MCF 10A (cell line): ENCODE data around the gene ZSWIM4. TPM values are rescaled to one million over a fixed set of nuclear protein-coding genes. Genes with fewer than 3 reads are reported as not detected.

Source experiments
- BruUV-seq: library from RNA; stranded (reverse); fragments of 400-500 nt; replicated peaks from 2 replicates; lab custom pipeline; 2021; lab: Mats Ljungman, UMichigan
- CTCF ChIA-PET: fragments of 300-600 bp; sonication (Branson Sonifier 250); formaldehyde crosslinking; extraction: SDS; loops from one replicate; lab custom pipeline; 2021; ENCODE audit warnings: antibody characterized with exemption, inconsistent platforms; lab: Yijun Ruan, JAX
- POLR2A ChIA-PET: fragments of 300-600, 350-650 bp; sonication (Branson Sonifier 250); formaldehyde crosslinking; extraction: SDS; loops from one replicate; lab custom pipeline; 2020; ENCODE audit warnings: antibody characterized with exemption, inconsistent platforms; lab: Yijun Ruan, JAX
- DNase-seq: peaks from one replicate; pipeline ENCODE4 v3.0.0-alpha.2; 2018; ENCODE audit not compliant: unreplicated experiment
- H3K27ac Mint-ChIP-seq: one replicate; pipeline ENCODE4 v1.8.0; 2022; ENCODE audit warnings: mild to moderate bottlenecking, low read depth, mixed read lengths; ENCODE audit not compliant: unreplicated experiment
- H3K27me3 Mint-ChIP-seq: one replicate; pipeline ENCODE4 v1.8.0; 2022; ENCODE audit warnings: mixed read lengths; ENCODE audit not compliant: insufficient read depth, unreplicated experiment
- H3K36me3 Mint-ChIP-seq: one replicate; pipeline ENCODE4 v1.8.0; 2022; ENCODE audit warnings: mild to moderate bottlenecking, moderate library complexity, mixed read lengths; ENCODE audit not compliant: insufficient read depth, unreplicated experiment
- H3K4me1 Mint-ChIP-seq: one replicate; pipeline ENCODE4 v1.8.0; 2022; ENCODE audit warnings: mixed read lengths; ENCODE audit not compliant: insufficient read depth, unreplicated experiment
- H3K4me3 Mint-ChIP-seq: one replicate; pipeline ENCODE4 v1.8.0; 2022; ENCODE audit warnings: mild to moderate bottlenecking, moderate library complexity, mixed read lengths; ENCODE audit not compliant: unreplicated experiment
- H3K9me3 Mint-ChIP-seq: one replicate; pipeline ENCODE4 v1.8.0; 2022; ENCODE audit warnings: mixed read lengths; ENCODE audit not compliant: unreplicated experiment
- intact Hi-C: fragments of 100-400 bp; cut with micrococcal nuclease; formaldehyde crosslinking; loops from 2 replicates; pipeline ENCODE4 v1.14.1; 2022
- total RNA-seq: library from RNA; stranded (reverse); gene quantifications from 2 replicates; pipeline ENCODE4 v1.2.3, GENCODE V29; 2022
- TF ChIP-seq, protein P1 (sequence below): fragments of 200-600 bp; IDR thresholded peaks from one replicate; pipeline ENCODE4 v1.8.0; 2022; ENCODE audit warnings: antibody characterized with exemption, mild to moderate bottlenecking; ENCODE audit not compliant: unreplicated experiment

ZSWIM4 gene
- total RNA-seq, 1 experiment from 2014 or later: 9.4 TPM

DNA sequence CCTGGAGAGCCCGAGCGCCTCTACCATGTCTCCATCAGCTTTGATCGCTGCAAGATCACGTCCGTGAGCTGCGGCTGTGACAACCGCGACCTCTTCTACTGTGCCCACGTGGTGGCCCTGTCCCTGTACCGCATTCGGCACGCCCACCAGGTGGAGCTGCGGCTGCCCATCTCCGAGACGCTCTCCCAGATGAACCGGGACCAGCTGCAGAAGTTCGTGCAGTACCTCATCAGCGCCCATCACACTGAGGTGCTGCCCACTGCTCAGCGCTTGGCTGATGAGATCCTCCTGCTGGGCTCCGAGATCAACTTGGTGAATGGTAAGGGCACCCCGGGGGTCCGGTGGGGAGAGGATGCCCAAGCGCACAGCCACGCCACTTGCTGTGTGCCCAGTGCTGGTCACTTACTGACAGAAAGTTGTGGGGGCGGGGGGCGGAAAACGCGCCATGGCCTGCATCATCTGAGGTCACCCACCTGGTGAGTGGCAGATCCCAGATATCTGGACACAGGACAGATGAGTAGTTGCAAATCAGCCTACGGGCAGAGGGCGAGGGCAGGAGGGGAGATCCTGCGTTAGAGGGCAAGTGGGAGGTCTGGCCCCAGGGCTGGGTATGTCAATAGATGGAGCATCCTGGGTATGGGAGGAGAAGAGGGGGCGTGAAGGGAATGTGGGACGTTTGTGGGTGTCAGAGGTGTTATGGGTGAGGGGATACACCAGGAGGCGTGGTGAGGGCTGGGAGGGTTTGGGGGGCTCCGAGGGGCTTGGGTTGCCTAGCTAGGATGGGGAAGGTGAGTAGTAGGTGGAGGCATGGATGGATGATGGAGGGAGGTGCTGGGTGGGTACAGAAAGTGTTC lies 9.8 kb downstream of the ZSWIM4 start:
- no peaks in the 10 kb centered on the region for H3K4me1 Mint-ChIP-seq
- TF ChIP-seq, protein P1, sequence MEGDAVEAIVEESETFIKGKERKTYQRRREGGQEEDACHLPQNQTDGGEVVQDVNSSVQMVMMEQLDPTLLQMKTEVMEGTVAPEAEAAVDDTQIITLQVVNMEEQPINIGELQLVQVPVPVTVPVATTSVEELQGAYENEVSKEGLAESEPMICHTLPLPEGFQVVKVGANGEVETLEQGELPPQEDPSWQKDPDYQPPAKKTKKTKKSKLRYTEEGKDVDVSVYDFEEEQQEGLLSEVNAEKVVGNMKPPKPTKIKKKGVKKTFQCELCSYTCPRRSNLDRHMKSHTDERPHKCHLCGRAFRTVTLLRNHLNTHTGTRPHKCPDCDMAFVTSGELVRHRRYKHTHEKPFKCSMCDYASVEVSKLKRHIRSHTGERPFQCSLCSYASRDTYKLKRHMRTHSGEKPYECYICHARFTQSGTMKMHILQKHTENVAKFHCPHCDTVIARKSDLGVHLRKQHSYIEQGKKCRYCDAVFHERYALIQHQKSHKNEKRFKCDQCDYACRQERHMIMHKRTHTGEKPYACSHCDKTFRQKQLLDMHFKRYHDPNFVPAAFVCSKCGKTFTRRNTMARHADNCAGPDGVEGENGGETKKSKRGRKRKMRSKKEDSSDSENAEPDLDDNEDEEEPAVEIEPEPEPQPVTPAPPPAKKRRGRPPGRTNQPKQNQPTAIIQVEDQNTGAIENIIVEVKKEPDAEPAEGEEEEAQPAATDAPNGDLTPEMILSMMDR: no peak
- BruUV-seq: no TSS peak
- no peak overlapping the region for H3K27ac Mint-ChIP-seq
- intact Hi-C loops: no loop called here
- H3K27me3 Mint-ChIP-seq: no peaks in the 10 kb centered on the region
- no peak for DNase-seq
- ChIA-PET CTCF (no interaction called here), POLR2A (interaction anchor here (0.8 to 1.2 kb wide), 2 partner anchors 10 to 30 kb away, joined by 3 read pairs; no protein-coding TSS in a partner anchor)
- H3K4me3 Mint-ChIP-seq: no peak overlapping the region
- H3K36me3 Mint-ChIP-seq: peaks cover 50% of the 10 kb centered on the region
- no peaks in the 10 kb centered on the region for H3K9me3 Mint-ChIP-seq

DNA sequence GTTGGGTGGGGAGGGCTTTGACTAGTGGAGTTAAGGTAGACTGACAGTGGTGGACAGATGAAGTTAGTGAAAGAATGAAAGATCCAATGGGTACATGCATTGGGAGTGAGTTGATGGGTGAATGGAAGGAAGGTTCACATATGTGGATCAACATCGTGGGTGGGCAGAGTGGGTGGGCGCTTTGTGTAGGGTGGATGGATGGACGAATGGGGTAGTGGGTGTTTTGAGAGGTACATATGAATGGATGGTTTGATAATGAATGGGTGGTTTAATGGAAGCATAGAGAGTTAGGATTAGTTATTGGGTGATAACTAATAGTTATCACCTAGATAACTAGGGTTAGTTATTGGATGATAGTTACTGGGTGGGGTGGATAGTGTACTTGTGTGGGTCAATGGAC lies 11.5 kb downstream of the ZSWIM4 start:
- intact Hi-C loops: no loop called here

DNA sequence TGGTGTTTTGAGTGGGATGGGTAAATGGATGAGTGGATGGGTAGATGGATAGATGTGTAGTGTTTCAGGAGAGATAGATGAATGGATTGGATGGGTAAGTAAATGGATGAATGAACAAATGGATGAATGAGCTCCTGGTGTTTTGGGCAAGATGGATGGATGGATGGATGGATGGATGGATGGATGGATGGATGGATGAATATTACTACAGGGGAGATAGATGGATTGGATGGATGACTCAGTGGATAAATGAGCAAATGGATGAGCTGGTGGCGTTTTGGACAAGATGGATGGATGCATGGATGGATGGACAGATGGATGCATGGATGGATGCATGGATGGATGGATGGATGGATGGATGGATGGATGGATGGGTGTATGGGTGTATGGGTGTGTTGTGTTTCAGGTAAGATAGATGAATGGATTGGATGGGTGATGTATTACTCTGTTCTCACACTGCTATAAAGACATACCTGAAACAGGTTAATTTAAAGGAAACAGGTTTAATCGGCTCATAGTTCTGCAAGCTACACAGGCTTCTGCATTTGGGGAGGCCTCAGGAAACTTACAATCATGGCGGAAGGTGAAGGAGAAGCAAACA lies 12.3 kb downstream of the ZSWIM4 start:
- TF ChIP-seq, protein P1: no peak
- ChIA-PET CTCF (interaction anchor here (1.0 kb wide), 1 partner anchor 10 kb away, joined by 3 read pairs; no protein-coding TSS in a partner anchor), POLR2A (no interaction called here)
- H3K4me1 Mint-ChIP-seq: no peaks in the 10 kb centered on the region
- no peak overlapping the region for H3K4me3 Mint-ChIP-seq
- H3K27ac Mint-ChIP-seq: no peak overlapping the region
- no peaks in the 10 kb centered on the region for H3K9me3 Mint-ChIP-seq
- BruUV-seq: no TSS peak
- no peaks in the 10 kb centered on the region for H3K27me3 Mint-ChIP-seq
- peaks cover 56% of the 10 kb centered on the region for H3K36me3 Mint-ChIP-seq
- intact Hi-C loops: no loop called here
- no peak for DNase-seq

More for the DNA sequence above, 11.5 kb downstream of the ZSWIM4 start:
- no TSS peak for BruUV-seq
- CTCF ChIA-PET: interaction anchor here (0.7 to 1.0 kb wide), 2 partner anchors 9 to 10 kb away, joined by 3 read pairs; no protein-coding TSS in a partner anchor
- H3K4me3 Mint-ChIP-seq: no peak overlapping the region
- peaks cover 51% of the 10 kb centered on the region for H3K36me3 Mint-ChIP-seq
- H3K9me3 Mint-ChIP-seq: no peaks in the 10 kb centered on the region
- no peaks in the 10 kb centered on the region for H3K27me3 Mint-ChIP-seq
- H3K4me1 Mint-ChIP-seq: no peaks in the 10 kb centered on the region
- no peak overlapping the region for H3K27ac Mint-ChIP-seq
- POLR2A ChIA-PET: interaction anchor here (0.9 to 1.2 kb wide), 2 partner anchors 9 to 14 kb away, joined by 4 to 5 read pairs; no protein-coding TSS in a partner anchor
- TF ChIP-seq, protein P1: no peak
- DNase-seq: no peak

DNA sequence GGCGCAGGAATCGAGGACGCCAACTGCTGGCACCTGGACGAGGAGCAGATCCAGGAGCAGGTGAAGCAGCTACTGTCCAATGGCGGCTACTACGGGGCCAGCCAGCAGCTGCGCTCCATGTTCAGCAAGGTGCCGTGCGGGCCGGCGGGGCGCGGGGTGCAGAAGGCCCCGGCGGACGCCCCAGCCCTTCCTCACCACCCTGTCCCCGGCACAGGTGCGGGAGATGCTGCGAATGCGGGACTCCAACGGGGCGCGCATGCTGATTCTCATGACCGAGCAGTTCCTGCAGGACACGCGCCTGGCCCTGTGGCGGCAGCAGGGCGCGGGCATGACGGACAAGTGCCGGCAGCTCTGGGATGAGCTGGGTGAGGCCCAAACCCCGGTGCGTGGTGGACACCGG lies 13.6 kb downstream of the ZSWIM4 start:
- ChIA-PET CTCF (interaction anchor here (0.6 to 0.7 kb wide), 3 partner anchors 9 to 707 kb away, joined by 3 to 4 read pairs (median 3); no protein-coding TSS in a partner anchor), POLR2A (no interaction called here)
- peaks cover 56% of the 10 kb centered on the region for H3K36me3 Mint-ChIP-seq
- intact Hi-C loops: no loop called here
- H3K4me1 Mint-ChIP-seq: peaks cover 5% of the 10 kb centered on the region
- BruUV-seq: no TSS peak
- no peaks in the 10 kb centered on the region for H3K27me3 Mint-ChIP-seq
- TF ChIP-seq, protein P1: no peak
- H3K4me3 Mint-ChIP-seq: no peak overlapping the region
- peaks cover 8% of the 10 kb centered on the region for H3K9me3 Mint-ChIP-seq
- no peak overlapping the region for H3K27ac Mint-ChIP-seq
- DNase-seq: no peak
